Endothelial cell of umbilical vein (primary cell): ENCODE data around the gene NRXN3. TPM values are rescaled to one million over a fixed set of nuclear protein-coding genes. Genes with fewer than 3 reads are reported as not detected.

Source experiments
- BruUV-seq: library from RNA; stranded (reverse); fragments of 400-500 nt; replicated peaks from 2 replicates; lab custom pipeline; 2021; lab: Mats Ljungman, UMichigan
- CTCF ChIA-PET: fragments of 300-600, 350-600 bp; sonication (Branson Sonifier 250); formaldehyde crosslinking; loops from one replicate; lab custom pipeline; 2021; ENCODE audit warnings: antibody characterized with exemption, inconsistent platforms; lab: Charles Lee
- POLR2A ChIA-PET: fragments of 300-600, 350-600 bp; sonication (Branson Sonifier 250); formaldehyde crosslinking; loops from one replicate; lab custom pipeline; 2021; ENCODE audit warnings: antibody characterized with exemption, inconsistent platforms; lab: Charles Lee
- DNase-seq: peaks from one replicate; pipeline ENCODE4 v3.0.0-alpha.2; 2011; ENCODE audit warnings: low read depth, low spot score
- FAIRE-seq: peaks from 2 replicates; lab custom pipeline; 2011; peaks lifted over from hg19 to GRCh38; lab: Jason Lieb, UNC
- H2AFZ ChIP-seq: 2 replicates; pipeline ENCODE4 v1.6.0; 2012; ENCODE audit warnings: low read depth, low read length, control low read depth, inconsistent platforms
- H3K27ac ChIP-seq: 2 replicates; pipeline ENCODE4 v1.5.1; 2011; ENCODE audit warnings: low read depth, mild to moderate bottlenecking, control low read depth, low read length, moderate library complexity; ENCODE audit not compliant: insufficient read depth
- H3K27me3 ChIP-seq, 2 experiments: 2 replicates each; pipeline versions ENCODE4 v1.6.0 to v1.6.1; 2011; ENCODE audit warnings: low read length in 2 of 2, mixed read lengths in 1 of 2; ENCODE audit not compliant: control insufficient read depth in 2 of 2, insufficient read depth in 2 of 2
- H3K36me3 ChIP-seq, 2 experiments: 2 replicates in 1 of 2; 3 replicates in 1 of 2; pipeline ENCODE4 v1.5.1; 2011; ENCODE audit warnings: low read length in 2 of 2, mild to moderate bottlenecking in 1 of 2, moderate library complexity in 1 of 2; ENCODE audit not compliant: control insufficient read depth in 2 of 2, insufficient read depth in 2 of 2; ENCODE audit errors: extremely low read depth in 1 of 2
- H3K4me1 ChIP-seq: 3 replicates; pipeline ENCODE4 v1.5.1; 2011; ENCODE audit warnings: mild to moderate bottlenecking, low read length; ENCODE audit not compliant: control insufficient read depth, insufficient read depth; ENCODE audit errors: extremely low read depth
- H3K4me2 ChIP-seq: 2 replicates; pipeline ENCODE4 v1.6.1; 2011; ENCODE audit warnings: low read length, control low read depth, mixed read lengths; ENCODE audit not compliant: insufficient read depth
- H3K4me3 ChIP-seq, 3 experiments: fragments of 200-600 bp in 1 of 3; sonication (generic), shearing (Covaris generic) in 1 of 3; replicated peaks in 1 of 3; 2 replicates each; pipeline ENCODE4 v1.5.1; 2011 to 2016; ENCODE audit warnings: control low read depth in 3 of 3, low read length in 3 of 3, mild to moderate bottlenecking in 2 of 3, inconsistent platforms in 1 of 3, low read depth in 1 of 3, moderate library complexity in 1 of 3; ENCODE audit not compliant: insufficient read depth in 1 of 3
- H3K79me2 ChIP-seq: 2 replicates; pipeline ENCODE4 v1.6.0; 2012; ENCODE audit warnings: low read length, inconsistent platforms; ENCODE audit not compliant: control insufficient read depth, insufficient read depth
- H3K9ac ChIP-seq: replicated peaks from 2 replicates; pipeline ENCODE3; 2011; ENCODE audit warnings: low read length, control low read depth; ENCODE audit not compliant: insufficient read depth; ENCODE audit errors: extremely low read depth
- H3K9me1 ChIP-seq: replicated peaks from 3 replicates; pipeline ENCODE4 v1.6.0; 2011; ENCODE audit warnings: mild to moderate bottlenecking, low read length; ENCODE audit not compliant: control insufficient read depth, insufficient read depth; ENCODE audit errors: extremely low read depth
- H3K9me3 ChIP-seq: replicated peaks from 2 replicates; pipeline ENCODE4 v1.5.1; 2012; ENCODE audit warnings: low read length, inconsistent platforms; ENCODE audit not compliant: control insufficient read depth, insufficient read depth
- H4K20me1 ChIP-seq: replicated peaks from 2 replicates; pipeline ENCODE3; 2011; ENCODE audit warnings: mild to moderate bottlenecking, low read length; ENCODE audit not compliant: control insufficient read depth, insufficient read depth; ENCODE audit errors: extremely low read depth
- CTCF ChIP-seq, 2 donors: IDR thresholded peaks; 1 replicate in 1 of 2; 2 replicates in 1 of 2; pipeline ENCODE4 v1.5.1; 2011; ENCODE audit warnings: low read length in 2 of 2, mild to moderate bottlenecking in 2 of 2, moderate library complexity in 2 of 2, control low read depth in 1 of 2, inconsistent platforms in 1 of 2, low read depth in 1 of 2; ENCODE audit not compliant: insufficient read depth in 1 of 2; ENCODE audit errors: extremely low read depth in 1 of 2
- EZH2 ChIP-seq: IDR thresholded peaks from 2 replicates; pipeline ENCODE4 v1.6.1; 2012; ENCODE audit warnings: borderline replicate concordance, low read depth, mild to moderate bottlenecking, moderate library complexity, low read length, inconsistent platforms; ENCODE audit not compliant: severe bottlenecking
- FOS ChIP-seq: IDR thresholded peaks from 2 replicates; pipeline ENCODE4 v1.6.1; 2011; ENCODE audit warnings: mild to moderate bottlenecking, low read length, moderate library complexity, borderline replicate concordance; ENCODE audit not compliant: insufficient read depth
- GATA2 ChIP-seq: IDR thresholded peaks from 2 replicates; pipeline ENCODE4 v1.7.0; 2011; ENCODE audit warnings: low read depth, mild to moderate bottlenecking, moderate library complexity, mixed read lengths, low read length; ENCODE audit not compliant: insufficient read length, insufficient read depth
- JUN ChIP-seq: IDR thresholded peaks from 2 replicates; pipeline ENCODE4 v1.6.1; 2011; ENCODE audit warnings: borderline replicate concordance, low read depth; ENCODE audit not compliant: insufficient read length, insufficient read depth
- MAX ChIP-seq: IDR thresholded peaks from 2 replicates; pipeline ENCODE4 v1.6.1; 2011; ENCODE audit not compliant: insufficient read depth, insufficient read length
- MYC ChIP-seq: IDR thresholded peaks from one replicate; pipeline ENCODE4 v1.6.1; 2011; ENCODE audit warnings: mild to moderate bottlenecking, low read depth, low read length
- POLR2A ChIP-seq: IDR thresholded peaks from 2 replicates; pipeline ENCODE4 v1.6.1; 2012; ENCODE audit warnings: low read depth, mild to moderate bottlenecking, control low read depth, low read length
- POLR2AphosphoS5 ChIP-seq: IDR thresholded peaks from 2 replicates; pipeline ENCODE4 v1.6.1; 2012; ENCODE audit warnings: low read depth, mild to moderate bottlenecking, control low read depth, low read length, moderate library complexity; ENCODE audit not compliant: insufficient read depth
- dilution Hi-C: fragments of 300-500 bp; cut with MboI; formaldehyde crosslinking; loops from one replicate; pipeline ENCODE4 v1.15.0; 2019; ENCODE audit warnings: low sequenced_read_pairs; ENCODE audit not compliant: extremely low pct_ligation_motif_present
- intact Hi-C: fragments of 100-400 bp; cut with micrococcal nuclease; formaldehyde crosslinking; loops from one replicate; pipeline ENCODE4 v1.10.0; 2022
- polyA plus RNA-seq, 4 experiments: library from polyadenylated mRNA; depleted of rRNA in 3 of 4; stranded (reverse) in 3 of 4; unstranded in 1 of 4; fragments of >200 nt; gene quantifications; 2 replicates each; pipeline versions ENCODE4 v1.2.1 to v1.2.3, GENCODE V29; 2011 to 2012; ENCODE audit warnings: missing spikeins in 1 of 4
- total RNA-seq: library from RNA; stranded (reverse); gene quantifications from 2 replicates; pipeline ENCODE4 v1.2.3, GENCODE V29; 2021

The NRXN3 gene
- total and polyA plus RNA-seq, 2 donors (not counting 3 experiments of a cell fraction or from before 2014, with no cell fraction given), result 0.72 to 4.2 TPM

DNA sequence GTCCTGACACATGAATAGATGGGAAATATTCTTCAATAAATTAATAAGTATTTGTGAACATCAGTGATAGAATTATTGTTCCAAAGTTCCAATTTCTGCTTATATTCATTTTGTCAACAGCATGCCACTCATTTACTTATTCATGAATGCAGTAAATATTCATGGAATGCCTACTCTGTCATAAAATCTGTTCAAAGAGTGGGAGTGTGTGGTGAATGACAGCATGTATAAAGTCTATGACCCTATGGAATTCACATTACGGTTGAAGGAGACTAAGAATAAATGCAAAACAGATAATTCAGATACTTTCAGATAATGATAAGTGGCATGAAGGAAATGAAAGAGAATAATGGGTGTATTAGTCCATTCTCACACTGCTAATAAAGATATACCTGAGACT lies 494.7 kb downstream of the NRXN3 start:
- Histone ChIP-seq H3K36me3 (no peaks in the 10 kb centered on the region), H4K20me1 (no peaks in the 10 kb centered on the region), H3K9me3 (no peaks in the 10 kb centered on the region), H3K4me3 (no peak overlapping the region), H3K4me1 (no peaks in the 10 kb centered on the region), H2AFZ (no peak overlapping the region), H3K9me1 (no peaks in the 10 kb centered on the region), H3K9ac (no peak overlapping the region), H3K27me3 (no peaks in the 10 kb centered on the region), H3K27ac (no peak overlapping the region), H3K4me2 (no peak overlapping the region), H3K79me2 (no peaks in the 10 kb centered on the region)
- DNase-seq (no peak), FAIRE-seq (no peak)
- ChIA-PET POLR2A (no interaction called here), CTCF (no interaction called here)
- dilution Hi-C loops, result no loop called here
- BruUV-seq, result no TSS peak
- TF ChIP-seq FOS (no peak), JUN (no peak), POLR2AphosphoS5 (no peak), POLR2A (no peak), MYC (no peak)
- intact Hi-C loops, result no loop called here

GRCh38 chr14:78666336-78667056 lies 496.3 kb downstream of the NRXN3 start:
- no peak overlapping the region for H3K4me2 ChIP-seq
- H3K9me3 ChIP-seq, result no peaks in the 10 kb centered on the region
- no peaks in the 10 kb centered on the region for H3K9me1 ChIP-seq
- no peak overlapping the region for H3K27ac ChIP-seq
- dilution Hi-C loops (no loop called here), intact Hi-C loops (no loop called here)
- ChIA-PET CTCF (no interaction called here), POLR2A (no interaction called here)
- H3K36me3 ChIP-seq, result no peaks in the 10 kb centered on the region
- DNase-seq, result no peak
- no peaks in the 10 kb centered on the region for H3K27me3 ChIP-seq
- BruUV-seq, result no TSS peak
- H2AFZ ChIP-seq, result no peak overlapping the region
- no peaks in the 10 kb centered on the region for H3K79me2 ChIP-seq
- H3K4me3 ChIP-seq, result no peak overlapping the region
- no peaks in the 10 kb centered on the region for H3K4me1 ChIP-seq
- TF ChIP-seq POLR2AphosphoS5, result no peak
- no peak for TF ChIP-seq EZH2
- TF ChIP-seq POLR2A, result no peak
- TF ChIP-seq MYC, result no peak
- TF ChIP-seq GATA2, result no peak
- no peak for TF ChIP-seq JUN
- TF ChIP-seq FOS, result no peak
- TF ChIP-seq MAX, result no peak
- no peak for TF ChIP-seq CTCF (IDR thresholded peaks at IDR 0.05; ENCODE audit: extremely low read depth in 1 of 2, insufficient read depth in 1 of 2, low read depth in 1 of 2, low read length in 2 of 2)
- no peak for FAIRE-seq
- no peak overlapping the region for H3K9ac ChIP-seq
- no peaks in the 10 kb centered on the region for H4K20me1 ChIP-seq
